Middle frontal gyrus (tissue), 1 donor: ENCODE measurements around the gene HOXC9.

Experiments
- DNase-seq: peaks from one replicate; pipeline ENCODE4 v3.0.0-alpha.2; 2015; ENCODE audit warnings: low spot score; ENCODE audit errors: extremely low spot score

The HOXC9 gene

GRCh38 chr12:53987787-53988230, 12.2 kb upstream of the HOXC9 start:
- no peak for DNase-seq

- no peak for DNase-seq
These were observed 11.3 kb upstream of the HOXC9 start for GRCh38 chr12:53988541-53989226.

DNA sequence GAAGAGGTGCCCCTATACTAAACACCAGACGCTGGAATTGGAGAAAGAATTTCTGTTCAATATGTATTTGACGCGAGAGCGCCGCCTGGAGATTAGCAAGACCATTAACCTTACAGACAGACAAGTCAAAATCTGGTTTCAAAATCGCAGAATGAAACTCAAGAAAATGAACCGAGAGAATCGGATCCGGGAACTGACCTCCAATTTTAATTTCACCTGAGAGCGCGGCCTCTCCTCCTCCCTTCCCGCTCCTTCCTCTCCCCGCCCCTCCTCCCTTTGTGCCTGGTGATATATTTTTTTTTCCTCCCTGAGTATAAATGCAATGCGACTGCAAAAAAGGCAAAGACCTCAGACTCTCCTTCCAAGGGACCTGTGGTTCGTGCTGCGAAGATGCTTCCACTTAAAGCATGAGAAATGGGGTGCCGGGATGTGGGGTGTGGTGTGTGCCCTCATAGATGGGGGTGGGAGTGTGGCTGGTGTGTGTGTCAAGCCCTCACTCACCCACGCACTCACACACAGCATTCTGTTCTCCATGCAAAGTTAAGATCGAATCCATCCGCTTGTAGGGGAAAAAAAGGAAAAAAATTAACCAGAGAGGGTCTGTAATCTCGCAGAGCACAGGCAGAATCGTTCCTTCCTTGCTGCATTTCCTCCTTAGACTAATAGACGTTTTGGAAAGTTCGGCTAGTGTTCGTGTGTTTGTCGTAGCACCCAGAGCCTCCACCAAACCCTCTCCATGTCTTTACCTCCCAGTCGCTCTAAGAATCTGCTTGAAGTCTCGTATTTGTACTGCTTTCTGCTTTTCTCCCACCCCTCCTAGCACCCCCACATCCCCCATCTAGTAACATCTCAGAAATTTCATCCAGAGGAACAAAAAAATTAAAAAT, 10.5 kb upstream of the HOXC9 start:
- peak; percentile 5 for DNase-seq

- DNase-seq: no peak
These were observed 9.5 kb upstream of the HOXC9 start for GRCh38 chr12:53990311-53991076.

- no peak for DNase-seq
These were observed 8.9 kb upstream of the HOXC9 start for GRCh38 chr12:53991077-53991460.

DNA sequence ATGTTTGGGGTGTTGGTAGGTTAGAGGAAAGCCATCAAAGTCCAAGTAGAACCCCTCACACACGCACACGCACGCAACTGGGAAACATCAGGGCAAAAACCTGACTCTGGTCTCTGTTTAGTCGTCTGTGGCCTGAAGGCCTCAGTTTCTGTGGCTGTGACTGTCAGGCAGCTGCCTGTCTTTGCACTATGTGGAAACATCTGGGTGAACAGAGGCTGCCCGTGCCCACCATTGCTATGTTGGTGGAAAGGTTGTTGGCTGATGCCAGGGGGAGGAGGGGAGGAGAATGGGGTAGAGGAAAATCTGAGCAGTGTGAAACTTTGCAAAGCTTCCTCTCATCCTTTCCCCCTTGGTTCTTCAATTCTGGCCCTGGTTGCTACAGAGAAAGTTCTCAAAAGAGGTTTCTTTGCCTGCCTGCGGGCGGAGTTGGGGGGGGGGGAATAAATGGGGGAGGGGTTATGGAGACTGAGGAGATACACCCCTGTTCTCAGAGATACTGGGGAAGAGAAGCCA, 7.5 kb upstream of the HOXC9 start:
- no peak for DNase-seq

GRCh38 chr12:53993162-53994008, 6.6 kb upstream of the HOXC9 start:
- no peak for DNase-seq

- DNase-seq: no peak
These were observed 6.0 kb upstream of the HOXC9 start for GRCh38 chr12:53994009-53994263.

- no peak for DNase-seq
These were observed 5.5 kb upstream of the HOXC9 start for GRCh38 chr12:53994264-53995001.

GRCh38 chr12:53995002-53995377, 5.0 kb upstream of the HOXC9 start:
- no peak for DNase-seq

DNA sequence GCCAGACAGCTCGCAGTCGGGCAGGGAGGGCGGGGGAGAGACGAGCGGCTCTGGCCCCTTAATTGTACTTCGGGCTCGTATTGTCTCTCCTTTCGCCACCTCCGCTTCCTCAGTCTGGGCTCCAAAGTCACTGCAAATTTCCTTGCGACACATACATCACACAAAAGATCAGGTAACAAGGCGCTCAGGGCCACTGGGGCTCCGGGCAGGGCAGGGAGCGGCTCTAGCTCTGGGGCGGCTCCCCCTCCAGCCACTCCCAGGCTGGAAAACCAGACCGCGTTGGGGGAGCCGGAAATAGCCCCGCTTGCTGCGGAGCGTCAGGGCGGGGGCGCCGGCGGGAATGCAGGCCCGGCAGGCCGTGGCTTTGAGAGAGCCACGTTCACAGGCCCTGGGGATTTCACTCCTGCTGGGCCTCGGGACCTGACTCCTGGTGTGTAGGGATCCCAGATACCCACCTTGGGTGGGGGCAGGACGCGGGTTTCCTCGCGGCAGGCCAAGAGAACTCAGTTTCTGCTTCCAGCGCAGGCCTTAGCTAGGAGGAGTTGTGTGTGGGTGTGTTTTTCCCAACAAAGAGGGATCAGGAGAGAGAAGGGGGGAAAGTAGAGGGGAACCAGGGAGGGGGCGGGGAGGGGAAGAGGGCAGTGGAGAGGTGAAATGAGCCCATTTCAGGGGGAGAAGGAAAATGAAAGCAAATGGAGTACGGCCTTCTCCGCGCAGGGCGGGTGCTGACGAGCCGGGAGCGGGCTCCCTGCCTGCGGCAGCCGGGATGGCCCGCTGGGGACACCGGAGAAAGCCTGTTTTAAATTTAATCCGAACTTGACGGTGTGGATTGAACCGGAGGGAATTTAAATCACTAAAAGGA, 4.4 kb upstream of the HOXC9 start:
- no peak for DNase-seq

GRCh38 chr12:53996240-53997203, 3.4 kb upstream of the HOXC9 start:
- no peak for DNase-seq

GRCh38 chr12:53997204-53998109, 2.5 kb upstream of the HOXC9 start:
- no peak for DNase-seq

- DNase-seq: no peak
These were observed 1.7 kb upstream of the HOXC9 start for GRCh38 chr12:53998110-53998899.

GRCh38 chr12:53998900-53999236, 1.1 kb upstream of the HOXC9 start:
- DNase-seq: no peak

- no peak for DNase-seq
These were observed 324 bp upstream of the HOXC9 start for GRCh38 chr12:53999559-54000115.
